Activated CD4-positive, alpha-beta T cell treated with anti-CD3 and anti-CD28 coated beads for 4 hours (primary cell): ENCODE results near the gene ICAM2.
"Not testable (repeated sequence)": the region's sequence is repeated elsewhere in the genome, so short reads cannot be mapped to it uniquely, and the experiment has no call there.

Source experiments
- DNase-seq, 2 donors: peaks; one replicate each; pipeline ENCODE4 v3.0.0-alpha.2; 2020

The ICAM2 gene

DNA sequence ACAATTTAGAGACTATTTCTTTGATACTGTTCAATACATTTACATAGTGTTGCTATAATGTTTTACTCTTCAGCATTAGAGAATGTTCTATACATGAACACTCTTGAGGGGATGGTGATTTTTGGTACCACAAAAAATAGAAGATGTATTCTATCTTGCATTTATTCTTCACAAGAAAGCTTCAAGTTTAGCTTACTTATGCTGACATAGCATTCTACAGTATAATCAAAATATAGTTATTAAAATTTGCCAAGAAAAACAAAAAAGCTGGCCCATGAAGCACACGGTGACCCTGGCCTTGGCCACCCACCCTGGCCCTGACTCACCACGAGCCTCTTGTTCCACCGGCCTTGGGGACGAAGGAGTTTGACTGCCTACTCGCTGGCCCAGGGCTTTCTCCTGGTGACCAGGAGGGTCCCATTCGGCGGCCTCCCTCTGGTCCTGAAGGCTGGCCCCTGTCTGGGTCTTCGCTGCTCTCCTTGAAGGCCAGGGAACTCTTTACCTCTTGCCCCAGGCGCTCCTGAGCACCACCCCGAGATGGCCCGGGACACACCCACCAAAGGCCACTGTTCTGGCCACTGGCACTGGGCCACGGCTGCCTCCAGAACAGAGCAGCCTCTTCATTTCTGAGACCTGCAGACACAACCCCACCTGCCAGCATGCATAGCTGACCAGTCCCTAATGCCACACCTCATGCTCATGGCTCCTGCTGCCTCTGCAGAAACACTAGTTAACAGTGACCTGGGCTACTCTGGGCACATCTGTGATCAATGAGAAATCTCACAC is 22.5 kb upstream of the ICAM2 start:
- no peak for DNase-seq

DNA sequence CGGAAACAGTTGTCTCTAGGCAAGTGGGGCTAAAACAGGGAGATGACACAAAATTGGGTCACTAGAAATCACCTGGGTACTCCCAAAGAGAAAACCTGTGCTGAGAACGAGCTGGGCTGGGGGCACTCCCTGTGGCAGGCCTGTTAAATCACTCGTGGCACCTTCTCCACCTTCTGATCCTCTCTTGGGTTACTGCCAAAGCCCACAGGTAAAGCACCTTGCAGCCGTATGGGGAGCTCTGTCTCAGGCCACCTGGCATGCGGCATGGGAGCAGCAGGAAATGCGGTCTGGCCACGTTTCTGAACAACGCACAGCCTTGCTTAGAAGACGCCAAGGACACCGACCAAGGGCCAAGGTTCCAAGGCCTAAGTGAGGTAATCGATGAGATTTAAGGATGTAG is 21.5 kb upstream of the ICAM2 start:
- DNase-seq = no peak

DNA sequence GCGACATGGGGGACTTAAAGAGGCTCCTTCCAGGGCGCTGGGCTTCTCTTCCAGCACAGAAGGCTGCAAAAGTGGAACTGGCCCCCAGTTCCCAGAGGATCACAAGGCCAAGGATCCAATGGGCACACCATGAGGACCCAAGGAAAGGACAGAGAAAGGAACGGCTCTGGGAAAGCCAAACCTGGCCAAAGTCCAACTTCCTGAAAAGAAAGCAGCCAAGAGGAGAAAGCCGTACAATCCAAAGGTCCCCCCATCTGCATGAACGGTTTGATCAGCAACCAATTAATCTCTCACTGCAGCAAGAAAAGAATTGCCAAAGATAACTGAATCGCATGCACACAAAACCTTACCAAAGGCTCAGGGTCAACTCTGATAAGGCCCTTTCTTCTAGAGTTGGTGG is 19.8 kb upstream of the ICAM2 start:
- DNase-seq = no peak

DNA sequence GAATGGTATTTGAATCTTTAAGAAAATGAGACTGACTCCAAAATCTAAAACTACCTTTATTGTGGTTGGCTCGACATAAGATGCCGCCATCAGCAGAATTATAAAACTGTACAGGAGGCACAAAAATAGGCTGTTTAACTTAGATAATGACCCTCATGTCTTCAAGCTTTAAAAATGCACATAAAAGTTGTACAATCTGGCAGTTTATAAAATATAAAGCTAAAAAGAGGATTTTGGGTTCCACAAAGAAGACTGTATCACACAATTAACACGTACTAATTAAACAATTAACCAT is 18.6 kb upstream of the ICAM2 start:
- DNase-seq = no peak

DNA sequence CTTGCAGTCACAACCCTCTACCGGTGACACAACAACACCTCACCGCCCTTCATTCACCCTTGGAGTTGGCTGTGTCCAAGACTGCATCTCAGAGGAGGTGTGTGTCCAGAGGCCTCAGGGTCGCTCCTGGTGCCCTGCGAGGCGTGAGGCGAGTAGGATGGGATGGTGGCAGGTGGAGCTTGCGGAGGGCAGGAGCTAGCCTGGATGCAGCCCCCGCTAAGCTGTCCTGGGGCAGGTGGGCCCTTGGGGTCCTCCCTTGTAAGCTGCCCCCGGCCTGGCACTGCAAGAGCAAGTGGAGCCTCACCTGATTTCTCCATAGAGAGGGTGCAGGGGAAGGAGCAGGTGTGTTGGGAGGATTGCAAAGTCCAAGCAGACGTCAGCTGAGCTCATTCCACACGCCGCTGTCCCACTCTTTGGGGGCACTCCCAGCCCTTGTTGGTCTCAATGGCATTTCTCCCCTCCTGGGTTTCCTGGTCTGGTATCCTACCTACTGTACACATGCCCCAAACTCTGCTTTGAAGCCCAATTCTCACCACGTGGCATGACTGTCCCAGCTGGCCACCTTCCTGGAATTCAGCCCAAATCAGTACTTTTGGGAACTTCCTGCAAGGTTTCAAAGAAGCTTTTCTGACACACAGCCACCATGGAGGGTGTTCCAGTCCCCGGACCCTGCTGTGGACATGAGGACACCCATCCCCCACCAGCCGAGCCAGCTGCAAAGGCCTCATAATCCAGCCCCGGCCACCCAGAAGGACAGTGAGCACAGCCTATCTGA is 18.1 kb upstream of the ICAM2 start:
- DNase-seq = no peak

DNA sequence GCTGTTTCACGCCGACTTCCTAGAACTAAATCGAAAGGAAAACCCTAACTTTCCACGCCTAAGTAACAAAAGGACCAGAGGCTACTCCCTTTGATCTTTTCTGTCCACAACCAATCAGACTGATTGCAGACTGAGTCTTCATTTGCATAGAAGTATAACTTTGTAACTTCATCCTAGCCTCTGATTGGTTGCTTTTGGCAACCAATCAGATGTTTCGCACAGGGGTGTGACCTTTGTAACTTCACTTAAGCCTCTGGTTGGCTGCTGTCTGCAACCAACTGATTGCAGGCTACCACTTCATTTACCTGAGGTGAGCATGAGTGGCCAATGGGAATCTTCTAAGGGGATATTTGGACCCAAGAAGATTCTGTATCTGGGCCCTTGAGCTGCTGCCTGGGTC is 17.4 kb upstream of the ICAM2 start:
- no peak for DNase-seq

DNA sequence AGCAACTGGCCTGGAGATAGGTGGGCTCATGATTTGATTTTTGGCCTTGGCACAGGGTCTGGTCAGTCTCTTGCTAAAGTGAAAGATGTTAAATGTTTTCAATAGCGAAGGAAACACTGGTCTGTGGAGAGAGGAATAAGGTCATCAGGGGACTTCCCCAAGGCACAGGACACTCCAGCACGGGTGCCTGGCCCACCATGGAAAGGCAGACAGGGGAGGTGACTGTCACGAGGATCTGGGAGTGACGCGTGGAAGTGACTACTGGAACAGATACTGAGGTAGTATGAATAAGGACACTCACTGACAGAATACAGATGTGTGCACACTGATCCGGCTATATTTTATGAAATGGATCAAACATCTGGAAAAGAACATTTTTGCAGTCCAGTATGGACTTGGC is 16.7 kb upstream of the ICAM2 start:
- DNase-seq = no peak

DNA sequence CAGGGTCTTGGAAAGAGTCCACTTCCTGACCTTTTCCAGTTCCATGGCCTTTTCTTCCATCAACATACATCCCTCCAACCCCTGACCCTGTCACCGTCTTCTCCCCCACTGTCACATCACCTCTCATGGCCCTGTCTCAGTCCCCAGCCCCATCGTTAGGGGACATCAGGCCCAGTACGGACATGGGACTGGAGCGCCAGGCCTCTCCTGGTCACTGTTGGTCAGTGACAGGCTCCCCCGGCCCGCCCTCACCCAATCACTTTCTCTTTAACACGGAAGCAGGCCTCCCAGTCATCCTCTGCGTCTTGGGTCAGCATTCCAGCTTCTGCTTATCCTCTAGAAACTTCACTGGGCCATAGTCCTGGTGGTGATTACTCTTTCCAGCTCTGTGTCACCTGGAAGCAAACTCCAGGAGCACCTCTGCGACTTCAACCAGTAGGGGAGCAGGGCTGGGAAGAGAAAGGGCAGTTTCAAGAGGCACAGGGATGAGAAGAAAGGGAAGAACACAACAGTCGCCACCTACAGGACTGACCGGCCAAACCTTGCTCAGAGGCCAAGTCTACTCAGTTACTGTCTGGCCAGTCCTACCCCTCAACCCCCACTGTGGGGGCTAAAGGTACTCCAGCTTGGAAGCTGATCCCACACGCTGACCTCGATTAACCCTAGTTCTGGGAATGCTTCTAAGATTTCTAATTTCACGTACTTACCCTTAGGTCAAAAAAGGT is 15.9 kb upstream of the ICAM2 start:
- no peak for DNase-seq

DNA sequence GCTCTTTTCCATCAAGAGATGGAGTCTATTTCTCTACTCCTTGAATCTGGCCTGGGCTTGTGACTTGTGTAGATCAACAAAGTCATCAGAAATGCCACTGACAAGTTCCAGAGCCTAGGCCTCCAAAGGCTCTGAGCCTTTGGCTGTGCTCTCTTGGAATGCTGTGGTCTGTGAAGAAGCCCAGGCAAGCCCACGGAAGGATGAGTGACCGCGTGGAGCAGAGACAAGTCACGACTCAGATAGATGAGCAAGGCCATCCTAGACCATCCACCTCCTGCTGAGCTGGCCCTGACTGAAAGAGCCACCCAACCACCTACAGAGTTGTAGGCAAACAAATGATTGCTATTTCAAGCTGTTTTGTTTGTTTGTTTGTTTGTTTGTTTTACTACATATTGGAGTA is 11.6 kb upstream of the ICAM2 start:
- DNase-seq = no peak

DNA sequence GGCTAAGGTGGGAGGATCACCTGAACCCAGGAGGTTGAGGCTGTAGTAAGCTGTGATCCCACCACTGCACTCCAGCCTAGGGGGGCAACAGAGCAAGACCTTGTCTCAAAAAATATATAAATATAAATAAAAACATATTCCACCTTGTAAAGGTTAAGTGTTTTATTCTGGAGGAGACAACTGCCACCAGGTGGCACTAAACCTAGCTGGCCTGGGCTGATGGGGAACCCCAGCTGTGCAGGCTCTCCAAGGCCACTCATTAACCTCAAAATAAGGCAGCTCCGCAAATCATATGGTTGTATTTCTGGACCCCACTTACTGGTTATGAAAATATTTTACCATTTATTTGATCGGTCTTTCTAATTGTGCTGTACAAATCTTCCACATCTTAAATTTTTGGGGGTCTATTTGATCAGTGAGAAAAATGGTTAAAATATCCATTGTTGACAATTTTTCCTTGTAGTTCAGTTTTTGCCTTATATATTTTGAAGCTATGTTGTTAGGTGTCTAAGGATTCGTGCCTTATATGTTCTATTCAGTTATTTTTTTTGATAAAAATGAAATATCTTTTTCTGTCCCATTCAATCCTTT is 8.5 kb upstream of the ICAM2 start:
- DNase-seq = peak; percentile 70 to 77

DNA sequence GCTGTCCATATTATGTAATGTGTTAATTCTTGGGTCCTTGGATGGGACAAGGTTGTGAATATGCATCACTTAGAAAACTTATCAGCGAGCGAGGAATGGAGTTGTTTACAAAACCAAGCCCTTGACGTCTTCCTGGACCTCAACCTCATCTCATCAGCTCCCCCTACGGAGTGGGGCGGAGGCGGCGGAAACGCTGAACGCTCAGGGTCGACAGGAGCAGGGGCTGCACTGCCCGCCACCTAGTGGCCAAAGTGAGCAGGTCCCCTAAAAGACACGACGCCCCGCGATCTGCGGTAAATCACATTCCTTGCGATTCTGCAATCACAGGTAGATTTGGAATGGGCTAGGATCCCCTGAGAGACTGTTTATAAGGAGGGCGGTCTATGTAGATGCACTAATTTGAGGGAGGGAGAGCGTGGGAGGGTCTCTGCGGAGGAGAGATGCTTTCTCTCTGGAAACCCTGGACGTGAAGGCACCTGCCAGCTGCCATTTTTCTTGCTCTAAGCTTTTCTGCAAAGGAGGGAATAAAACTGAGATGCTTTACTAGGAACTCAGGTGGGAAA is 5.4 kb upstream of the ICAM2 start:
- DNase-seq = peak; percentile 87 to 88

DNA sequence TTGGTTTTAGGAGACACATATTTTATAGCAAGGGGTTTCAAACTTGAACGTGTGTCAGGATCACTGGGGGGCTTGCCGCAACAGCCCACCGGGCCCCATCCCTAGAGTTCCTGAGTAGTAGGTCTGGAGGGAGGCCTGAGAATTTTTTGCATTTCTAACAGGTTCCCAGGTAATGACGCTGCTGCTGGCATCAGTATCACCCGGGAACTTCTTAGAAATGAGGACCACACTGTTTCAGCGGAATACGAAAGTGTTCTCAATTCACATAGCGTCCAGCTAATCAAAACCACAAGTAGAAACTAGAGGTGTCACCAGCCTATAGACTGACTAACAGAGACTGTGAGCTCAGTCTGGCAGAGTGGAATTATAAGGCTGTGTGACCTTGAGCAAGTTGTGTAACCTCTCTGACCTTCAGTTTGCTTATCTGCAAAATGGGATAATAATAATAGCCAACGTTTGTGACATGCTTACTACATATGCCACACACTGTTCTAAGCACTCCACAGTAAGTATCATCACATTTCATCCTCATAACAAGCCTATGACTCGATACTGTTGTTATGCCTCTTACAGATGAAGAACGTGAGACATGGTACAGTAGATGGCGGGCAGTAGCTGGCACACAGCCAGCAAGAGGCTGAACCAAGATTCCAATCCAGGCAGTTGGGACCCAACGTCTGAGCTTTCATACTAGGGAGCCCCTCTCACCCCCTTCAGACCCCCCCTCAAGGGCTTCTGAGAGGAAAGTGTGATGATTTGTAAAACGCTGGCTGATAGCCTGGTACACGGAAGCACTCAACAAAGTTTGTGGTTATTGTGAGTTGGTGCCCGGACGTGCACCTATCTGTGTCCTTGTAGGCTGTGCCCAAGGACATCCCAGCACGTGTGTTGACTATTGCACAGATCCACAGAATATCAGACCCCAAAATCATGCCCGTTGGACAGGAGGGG is 4.6 kb upstream of the ICAM2 start:
- DNase-seq = peak; percentile 25 to 43

DNA sequence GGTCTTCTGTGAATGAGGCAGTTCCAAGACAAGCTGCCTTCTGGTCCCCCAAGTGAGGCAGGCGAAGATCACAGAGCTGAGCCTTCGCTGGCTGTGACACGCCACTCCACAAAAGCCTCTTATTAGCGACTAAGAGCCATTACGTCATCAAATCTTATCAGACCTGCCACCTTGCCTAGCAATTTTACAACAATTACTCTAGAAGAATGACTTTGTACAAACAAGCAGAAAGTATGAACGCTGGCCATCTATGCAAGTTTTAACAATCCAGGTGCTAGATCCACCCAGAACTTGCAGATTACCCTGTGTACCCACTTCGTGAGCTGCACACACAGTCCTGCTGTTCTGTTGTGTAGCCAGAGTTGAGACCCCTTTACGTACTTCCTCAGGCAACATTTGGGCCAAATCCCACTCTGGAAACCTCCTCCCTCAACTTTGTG is 3.8 kb upstream of the ICAM2 start:
- no peak for DNase-seq

DNA sequence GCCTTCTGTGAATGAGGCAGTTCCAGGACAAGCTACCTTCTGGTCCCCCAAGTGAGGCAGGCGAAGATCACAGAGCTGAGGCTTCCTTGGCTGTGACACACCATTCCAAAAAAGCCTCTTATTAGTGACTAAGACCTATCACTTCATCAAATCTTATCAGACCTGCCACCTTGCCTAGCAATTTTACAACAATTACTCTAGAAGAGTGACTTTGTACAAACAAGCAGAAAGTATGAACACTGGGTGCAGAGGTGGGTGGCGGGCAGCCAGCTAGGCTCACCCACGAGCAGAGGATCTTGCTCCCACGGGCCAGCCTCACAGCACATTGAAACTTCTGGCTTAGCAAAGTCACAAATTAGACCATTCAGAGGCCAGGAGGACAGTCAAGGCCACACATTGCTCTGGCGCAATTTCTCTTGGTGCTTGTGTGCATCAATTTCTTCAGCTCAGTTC is 2.2 kb upstream of the ICAM2 start:
- no peak for DNase-seq

DNA sequence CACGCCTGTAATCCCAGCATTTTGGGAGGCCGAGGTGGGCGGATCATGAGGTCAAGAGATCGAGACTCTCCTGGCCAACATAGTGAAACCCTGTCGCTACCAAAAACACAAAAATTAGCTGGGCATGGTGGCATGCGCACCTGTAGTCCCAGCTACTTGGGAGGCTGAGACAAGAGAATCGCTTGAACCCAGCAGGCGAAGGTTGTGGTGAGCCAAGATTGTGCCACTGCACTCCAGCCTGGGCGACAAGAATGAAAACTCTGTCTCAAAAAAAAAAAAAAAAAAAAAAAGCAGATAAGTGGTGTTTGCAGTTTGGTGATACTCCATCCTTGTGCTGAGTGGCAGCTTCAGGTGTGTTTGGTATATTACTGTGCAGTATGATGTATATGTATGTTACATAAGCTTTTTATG is 877 bp downstream of the ICAM2 start:
- DNase-seq = not testable (repeated sequence)

DNA sequence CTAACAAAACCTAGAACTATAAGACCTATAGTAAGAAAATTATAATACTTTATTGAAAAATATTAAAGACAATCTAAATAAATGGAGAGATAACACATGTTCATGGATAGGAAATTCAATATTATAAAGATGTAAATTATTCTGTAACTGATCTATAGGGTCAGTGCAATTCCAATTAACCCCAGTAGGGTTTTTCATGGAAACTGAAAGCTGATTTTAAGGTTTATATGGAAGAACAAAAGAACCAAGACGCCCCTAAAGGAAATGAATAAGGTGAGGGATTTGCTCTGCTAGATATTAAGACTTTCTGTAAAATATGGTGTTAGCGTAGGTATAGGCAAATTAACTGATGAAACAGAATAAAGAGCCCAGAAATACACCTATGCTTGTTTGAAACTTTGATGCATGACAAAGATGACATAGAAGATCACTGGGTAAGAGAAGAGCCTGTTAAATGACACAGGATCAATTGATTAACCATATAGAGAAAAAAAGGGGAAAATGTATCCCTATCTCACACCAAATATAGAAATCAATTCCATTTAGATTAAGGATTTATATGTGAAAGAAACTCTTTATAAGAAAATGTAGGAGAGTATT is 3.0 kb downstream of the ICAM2 start:
- DNase-seq = no peak

DNA sequence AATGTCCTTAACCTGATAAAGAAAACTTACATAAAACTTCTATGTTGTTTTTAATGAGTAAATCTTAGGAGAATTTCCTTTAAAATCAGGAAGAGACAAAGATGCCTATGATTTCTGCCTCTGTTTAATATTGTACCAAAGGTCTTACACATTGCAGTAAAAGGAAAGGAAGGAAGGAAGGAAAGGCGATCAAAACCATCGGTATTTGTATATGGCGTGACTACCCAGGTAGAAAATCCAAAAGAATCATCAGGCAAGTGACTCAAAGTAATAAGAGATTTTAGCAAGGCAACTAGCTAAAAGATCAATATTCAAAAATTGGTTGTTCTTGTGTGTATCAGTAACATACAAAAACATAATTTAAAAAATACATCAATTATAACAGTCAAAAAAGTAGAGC is 3.5 kb downstream of the ICAM2 start:
- no peak for DNase-seq

DNA sequence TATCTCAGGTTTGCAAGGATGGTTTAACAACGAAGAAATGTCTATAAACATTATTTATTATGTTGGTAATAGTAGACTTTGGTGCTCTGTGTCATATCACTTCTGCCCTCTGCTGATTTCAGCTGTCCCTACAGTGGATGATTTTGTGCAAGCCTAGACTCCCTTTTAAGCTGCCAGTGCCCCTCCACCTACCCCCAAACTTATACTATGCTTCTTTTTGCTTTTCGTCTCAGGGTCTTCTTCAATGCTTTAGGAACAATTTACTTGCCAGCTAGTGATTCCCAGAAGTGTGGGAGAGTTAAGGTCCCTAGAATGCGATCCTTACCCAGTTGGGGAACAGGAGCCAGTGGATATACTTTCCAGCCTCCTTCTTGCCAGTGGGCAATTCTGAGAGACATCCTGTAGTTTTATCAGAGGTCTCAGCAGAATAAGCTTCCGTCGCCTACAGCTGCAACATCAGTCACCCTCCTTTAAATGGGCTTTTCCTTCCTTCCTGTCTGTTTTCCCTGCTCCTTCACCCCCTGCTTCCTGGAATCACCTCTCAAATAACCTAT is 4.1 kb downstream of the ICAM2 start:
- DNase-seq = no peak

DNA sequence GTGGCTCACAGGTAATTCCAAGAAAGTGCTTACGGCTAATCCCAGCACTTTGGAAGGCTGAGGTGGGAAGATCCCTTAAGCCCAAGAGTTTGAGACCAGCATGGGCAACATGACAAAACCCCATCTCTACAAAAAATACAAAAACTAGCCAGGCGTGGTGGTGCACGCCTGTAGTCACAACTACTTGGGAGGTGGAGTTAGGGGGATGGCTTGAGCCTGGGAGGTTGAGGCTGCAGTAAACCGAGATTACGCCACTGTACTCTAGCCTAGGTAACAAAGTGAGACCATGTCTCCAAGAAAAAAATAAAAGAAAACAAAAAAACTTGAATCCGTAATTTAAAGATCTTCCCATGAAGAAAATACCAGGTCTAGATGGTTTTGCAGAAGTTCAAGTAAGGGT is 5.0 kb downstream of the ICAM2 start:
- DNase-seq = no peak

DNA sequence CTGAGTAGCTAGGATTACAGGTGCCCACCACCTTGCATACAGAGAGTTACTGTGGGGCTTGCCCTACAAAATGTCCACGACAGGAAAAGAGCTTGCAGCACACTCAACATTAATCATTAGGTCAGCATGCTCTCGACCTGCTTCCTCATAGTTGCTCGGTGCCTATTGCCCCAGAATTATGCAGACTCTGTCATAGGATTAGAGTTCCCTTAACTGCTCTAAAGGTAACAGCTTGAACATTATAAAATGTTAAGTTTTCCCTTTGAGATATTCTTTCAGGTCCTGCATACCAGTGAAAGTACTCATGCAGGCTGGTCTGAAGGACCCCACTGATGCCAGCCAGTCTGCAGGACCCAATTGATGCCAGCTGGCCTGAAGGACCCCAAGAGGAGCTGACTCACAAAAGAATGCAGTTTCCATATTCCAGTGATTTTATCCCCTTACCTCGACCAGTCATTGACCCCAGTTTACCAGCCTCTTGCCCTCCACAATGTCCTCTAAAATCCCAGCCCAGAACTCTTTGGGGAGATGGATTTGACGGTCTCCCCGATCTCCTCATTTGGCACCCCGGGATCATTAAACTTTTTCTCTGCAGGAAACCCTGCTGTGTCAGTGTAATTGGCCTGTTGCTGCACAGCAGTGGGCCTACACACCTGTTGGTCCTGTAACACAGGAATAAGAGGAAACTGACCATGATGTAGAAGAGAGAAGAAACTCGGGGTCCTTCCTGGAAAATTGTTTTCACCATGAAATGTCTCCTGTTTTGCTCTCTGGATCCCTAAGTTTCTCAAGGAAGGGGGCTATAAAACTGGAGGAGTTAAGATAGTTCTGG is 10.6 kb downstream of the ICAM2 start:
- no peak for DNase-seq
